OCI-LY1 (cell line): Measurements from ENCODE around the gene ZMYM4.

Experiments used
- EZH2 ChIP-seq: fragments of 200-600 bp; sonication (generic), shearing (Covaris generic); IDR thresholded peaks from 2 replicates; pipeline ENCODE4 v1.8.0; 2017; ENCODE audit warnings: borderline replicate concordance, mixed run types, mild to moderate bottlenecking, antibody characterized with exemption, low read length, moderate library complexity, mixed read lengths
- TF ChIP-seq, protein P1 (sequence below): fragments of 200-600 bp; sonication (generic), shearing (Covaris generic); IDR thresholded peaks from 2 replicates; pipeline ENCODE4 v1.5.1; 2017; ENCODE audit warnings: mild to moderate bottlenecking, antibody characterized with exemption, low read length, moderate library complexity, mixed read lengths

DNA sequence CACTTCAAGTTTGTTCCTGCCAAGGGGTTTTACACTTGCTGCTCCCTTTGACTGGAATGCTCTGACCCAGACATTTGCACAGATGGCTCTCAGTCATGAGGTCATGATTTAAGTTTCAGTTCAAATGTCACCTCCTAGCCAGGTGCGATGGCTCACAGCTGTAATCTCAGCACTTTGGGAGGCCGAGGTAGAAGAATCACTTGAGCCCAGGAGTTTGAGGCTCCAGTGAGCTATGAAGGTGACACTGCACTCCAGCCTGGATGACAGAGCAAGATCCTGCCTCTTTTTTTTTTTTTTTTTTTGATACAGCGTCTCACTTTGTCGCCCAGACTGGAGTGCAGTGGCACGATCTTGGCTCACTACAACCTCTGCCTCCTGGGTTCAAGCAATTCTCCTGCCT, 4.5 kb upstream of the ZMYM4 start:
- TF ChIP-seq EZH2 = no peak
- TF ChIP-seq, protein P1, sequence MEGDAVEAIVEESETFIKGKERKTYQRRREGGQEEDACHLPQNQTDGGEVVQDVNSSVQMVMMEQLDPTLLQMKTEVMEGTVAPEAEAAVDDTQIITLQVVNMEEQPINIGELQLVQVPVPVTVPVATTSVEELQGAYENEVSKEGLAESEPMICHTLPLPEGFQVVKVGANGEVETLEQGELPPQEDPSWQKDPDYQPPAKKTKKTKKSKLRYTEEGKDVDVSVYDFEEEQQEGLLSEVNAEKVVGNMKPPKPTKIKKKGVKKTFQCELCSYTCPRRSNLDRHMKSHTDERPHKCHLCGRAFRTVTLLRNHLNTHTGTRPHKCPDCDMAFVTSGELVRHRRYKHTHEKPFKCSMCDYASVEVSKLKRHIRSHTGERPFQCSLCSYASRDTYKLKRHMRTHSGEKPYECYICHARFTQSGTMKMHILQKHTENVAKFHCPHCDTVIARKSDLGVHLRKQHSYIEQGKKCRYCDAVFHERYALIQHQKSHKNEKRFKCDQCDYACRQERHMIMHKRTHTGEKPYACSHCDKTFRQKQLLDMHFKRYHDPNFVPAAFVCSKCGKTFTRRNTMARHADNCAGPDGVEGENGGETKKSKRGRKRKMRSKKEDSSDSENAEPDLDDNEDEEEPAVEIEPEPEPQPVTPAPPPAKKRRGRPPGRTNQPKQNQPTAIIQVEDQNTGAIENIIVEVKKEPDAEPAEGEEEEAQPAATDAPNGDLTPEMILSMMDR = no peak
